Measurements from ENCODE around the gene COL1A2. TPM values are rescaled to one million over a fixed set of nuclear protein-coding genes. Genes with fewer than 3 reads are reported as not detected.

The COL1A2 gene
- total and polyA plus RNA-seq, 2 of the 8 experiments (the other 6 are each of a cell fraction or from before 2014, with no cell fraction given), result 45.2 to 87.2 TPM

DNA sequence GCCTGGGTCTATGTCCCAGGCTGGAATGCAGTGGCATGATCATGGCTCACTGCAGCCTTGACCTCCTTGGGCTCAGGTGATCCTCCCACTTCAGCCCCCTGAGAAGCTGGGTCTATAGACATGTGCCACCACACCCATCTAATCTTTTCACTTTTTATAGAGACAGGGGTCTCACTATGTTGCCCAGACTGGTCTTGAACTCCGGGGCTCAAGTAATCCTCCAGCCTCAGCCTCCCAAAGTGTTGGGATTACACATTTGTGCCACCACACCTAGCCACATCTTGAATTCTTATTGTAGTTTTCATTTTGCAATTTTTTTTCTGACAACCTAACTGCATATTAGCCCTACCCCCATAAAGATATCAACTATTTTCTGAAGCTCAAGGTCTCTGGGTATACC lies 18.4 kb upstream of the COL1A2 start:
- Histone ChIP-seq H3K27ac (ENCODE audit: low read depth, low read length) (no peak overlapping the region), H3K18ac (ENCODE audit: extremely low read depth, low read length) (no peak overlapping the region; the same call in 1 of the 2 replicates), H4K20me1 (replicated peaks in 1 of 2; ENCODE audit: control insufficient read depth in 1 of 2, insufficient read depth in 2 of 2, low read length in 2 of 2) (no peaks in the 10 kb centered on the region), H3K79me2 (ENCODE audit: control insufficient read depth in 1 of 2, insufficient read depth in 2 of 2, low read length in 2 of 2) (no peaks in the 10 kb centered on the region), H2AK5ac (ENCODE audit: low read depth, low read length) (no peak overlapping the region), H3K4ac (replicated peaks; ENCODE audit: insufficient read length, low read depth, low read length) (no peak overlapping the region), H3K14ac (ENCODE audit: insufficient read length) (no peak overlapping the region), H4K5ac (ENCODE audit: insufficient read length, low read depth, low read length) (no peak overlapping the region), H3K27me3 (replicated peaks in 1 of 4; ENCODE audit: control insufficient read depth in 3 of 4, extremely low read depth in 1 of 4, insufficient read depth in 3 of 4, low read length in 3 of 4) (no peaks in the 10 kb centered on the region), H3K56ac (replicated peaks; ENCODE audit: insufficient read length, low read depth, low read length) (no peak overlapping the region), H3K4me2 (ENCODE audit: insufficient read depth in 1 of 2, low read depth in 2 of 2, low read length in 2 of 2) (peak overlapping the region in 1 of 2 experiments; percentile 60; a peak in 1 of 4 replicates), H2AFZ (ENCODE audit: low read length) (no peak overlapping the region), H3K9ac (replicated peaks in 1 of 4; ENCODE audit: extremely low read depth in 1 of 4, low read depth in 3 of 4, low read length in 3 of 4) (no peak overlapping the region), H2BK12ac (ENCODE audit: low read depth, low read length) (no peak overlapping the region), H2BK20ac (ENCODE audit: low read length) (no peak overlapping the region), H2BK5ac (ENCODE audit: low read depth, low read length) (no peak overlapping the region), H3K23ac (ENCODE audit: insufficient read length) (no peak overlapping the region), H3K79me1 (ENCODE audit: low read depth, low read length) (no peaks in the 10 kb centered on the region), H3K23me2 (ENCODE audit: low read depth, low read length) (no peaks in the 10 kb centered on the region), H4K8ac (ENCODE audit: extremely low read depth, insufficient read depth, low read length) (no peak overlapping the region), H3K4me3 (ENCODE audit: extremely low read depth in 1 of 4, insufficient read depth in 2 of 4, low read depth in 3 of 4, low read length in 4 of 4) (no peak overlapping the region), H3K36me3 (ENCODE audit: control insufficient read depth in 2 of 4, insufficient read depth in 4 of 4, low read length in 3 of 4) (no peaks in the 10 kb centered on the region; a peak in 1 of 8 replicates), H2BK120ac (replicated peaks; ENCODE audit: low read depth, low read length) (no peak overlapping the region), H3K4me1 (replicated peaks in 1 of 4; ENCODE audit: control insufficient read depth in 3 of 4, insufficient read depth in 4 of 4, low read length in 3 of 4) (peaks cover 0 to 10% (median 3%) of the 10 kb centered on the region in 4 experiments; a peak in 5 of 7 replicates), H2BK15ac (ENCODE audit: low read length) (no peak overlapping the region), H3K9me3 (ENCODE audit: insufficient read depth in 2 of 2, low read depth in 1 of 2, low read length in 1 of 2) (no peaks in the 10 kb centered on the region), H4K91ac (replicated peaks; ENCODE audit: insufficient read length, low read length) (no peak overlapping the region)
- FAIRE-seq, result no peak
- TF ChIP-seq SP4 (IDR thresholded peaks at IDR 0.05; ENCODE audit: low read length), result no peak
- TF ChIP-seq SIX5 (IDR thresholded peaks at IDR 0.05; ENCODE audit: low read depth, low read length), result no peak
- no peak for TF ChIP-seq HDAC6 (IDR thresholded peaks at IDR 0.05; ENCODE audit: low read depth, low read length)
- no peak for TF ChIP-seq RFX5 (IDR thresholded peaks at IDR 0.05; ENCODE audit: borderline replicate concordance, low read depth, low read length)
- no peak for TF ChIP-seq EGR1 (IDR thresholded peaks at IDR 0.05; ENCODE audit: borderline replicate concordance, low read depth, low read length)
- no peak for TF ChIP-seq EZH2 (IDR thresholded peaks at IDR 0.05; ENCODE audit: low read depth, low read length, severe bottlenecking)
- 93% methylated on average over 1 of the region's 1 CpG; no CpG with 5 or more reads in 1 of the 2 experiments for WGBS, 2 experiments (ENCODE audit: extremely low coverage in 1 of 2, insufficient coverage in 1 of 2, insufficient read length in 1 of 2, insufficient replicate concordance in 2 of 2, low coverage in 1 of 2, low lambda C conversion rate in 2 of 2, missing lambda C conversion rate in 1 of 2)
- ChIA-PET CTCF (ENCODE audit: partially characterized antibody) (interaction anchor here (1.3 kb wide), 1 partner anchor 88 kb away, joined by 4 read pairs; no protein-coding TSS in a partner anchor), POLR2A (ENCODE audit: partially characterized antibody) (no interaction called here)
- DNase-seq (ENCODE audit: low read depth in 1 of 2, low spot score in 2 of 2), result no peak
